Chondrocyte (in vitro differentiated cells): Measurements from ENCODE around the gene PRKACA. TPM values are rescaled to one million over a fixed set of nuclear protein-coding genes. Genes with fewer than 3 reads are reported as not detected.
A peak's percentile ranks its signal among the peaks of the same experiment; 100 is the strongest.

Source experiments
- DNase-seq: peaks from one replicate; pipeline ENCODE4 v3.0.0; 2021; ENCODE audit warnings: mixed read lengths, low spot score
- H3K27ac Mint-ChIP-seq: one replicate; pipeline ENCODE4 v1.8.0; 2021; ENCODE audit warnings: mild to moderate bottlenecking, moderate library complexity, mixed read lengths; ENCODE audit not compliant: unreplicated experiment
- H3K27me3 Mint-ChIP-seq: 2 replicates; pipeline ENCODE4 v1.8.0; 2021; ENCODE audit warnings: low read depth, mixed read lengths
- H3K36me3 Mint-ChIP-seq: 2 replicates; pipeline ENCODE4 v1.8.0; 2021; ENCODE audit warnings: low read depth, mixed read lengths
- H3K4me1 Mint-ChIP-seq: 2 replicates; pipeline ENCODE4 v1.8.0; 2021; ENCODE audit warnings: low read depth, mild to moderate bottlenecking, mixed read lengths
- H3K4me3 Mint-ChIP-seq: one replicate; pipeline ENCODE4 v1.8.0; 2021; ENCODE audit warnings: mild to moderate bottlenecking, moderate library complexity, mixed read lengths; ENCODE audit not compliant: unreplicated experiment
- H3K9me3 Mint-ChIP-seq: 2 replicates; pipeline ENCODE4 v1.8.0; 2021; ENCODE audit warnings: low read depth, mixed read lengths
- CTCF ChIP-seq: fragments of 200-600 bp; sonication (generic); IDR thresholded peaks from 2 replicates; pipeline ENCODE4 v1.5.0; 2021; ENCODE audit warnings: antibody characterized with exemption, mild to moderate bottlenecking, moderate library complexity
- total RNA-seq: library from RNA; stranded (reverse); gene quantifications from 3 replicates; pipeline ENCODE4 v1.2.1, GENCODE V29; 2021

The PRKACA gene
- total RNA-seq, 1 donor from 2014 or later, result 88.2 TPM

GRCh38 chr19:14082675-14082960 is 34.9 kb downstream of the PRKACA start:
- peak overlapping the region; percentile 20 for H3K27ac Mint-ChIP-seq
- H3K4me3 Mint-ChIP-seq, result peak overlapping the region; percentile 96
- peaks cover 2% of the 10 kb centered on the region for H3K36me3 Mint-ChIP-seq
- no peak for TF ChIP-seq CTCF
- no peak for DNase-seq
- H3K4me1 Mint-ChIP-seq, result peaks cover 22% of the 10 kb centered on the region
- no peaks in the 10 kb centered on the region for H3K27me3 Mint-ChIP-seq
- no peaks in the 10 kb centered on the region for H3K9me3 Mint-ChIP-seq

GRCh38 chr19:14081797-14082674 is 35.5 kb downstream of the PRKACA start:
- H3K4me3 Mint-ChIP-seq, result peak overlapping the region; percentile 96
- peak; percentile 22 for TF ChIP-seq CTCF
- peaks cover 2% of the 10 kb centered on the region for H3K36me3 Mint-ChIP-seq
- no peaks in the 10 kb centered on the region for H3K9me3 Mint-ChIP-seq
- H3K27ac Mint-ChIP-seq, result peak overlapping the region; percentile 94
- peaks cover 22% of the 10 kb centered on the region for H3K4me1 Mint-ChIP-seq
- H3K27me3 Mint-ChIP-seq, result no peaks in the 10 kb centered on the region
- no peak for DNase-seq

GRCh38 chr19:14080887-14081796 is 36.4 kb downstream of the PRKACA start:
- Mint-ChIP-seq H3K27ac (peak overlapping the region; percentile 94), H3K36me3 (peaks cover 2% of the 10 kb centered on the region), H3K9me3 (no peaks in the 10 kb centered on the region), H3K27me3 (no peaks in the 10 kb centered on the region), H3K4me3 (peak overlapping the region; percentile 96), H3K4me1 (peaks cover 22% of the 10 kb centered on the region)
- peak; percentile 99 for DNase-seq
- no peak for TF ChIP-seq CTCF

- H3K36me3 Mint-ChIP-seq, result no peaks in the 10 kb centered on the region
- no peak for TF ChIP-seq CTCF
- no peaks in the 10 kb centered on the region for H3K9me3 Mint-ChIP-seq
- H3K4me1 Mint-ChIP-seq, result peaks cover 35% of the 10 kb centered on the region
- no peak overlapping the region for H3K4me3 Mint-ChIP-seq
- H3K27me3 Mint-ChIP-seq, result no peaks in the 10 kb centered on the region
- DNase-seq, result no peak
- H3K27ac Mint-ChIP-seq, result no peak overlapping the region
These were observed 39.2 kb downstream of the PRKACA start for GRCh38 chr19:14078411-14078810.
